Upper lobe of left lung (tissue), 6 donors: ENCODE measurements around the gene ZNF850. TPM values are rescaled to one million over a fixed set of nuclear protein-coding genes. Genes with fewer than 3 reads are reported as not detected.

Experiments
- ATAC-seq, 2 donors: fragments of 200-7000 bp; cut with Tn5 transposase; one replicate each; pipeline ENCODE4 v1.9.1; 2022; ENCODE audit warnings: mild to moderate bottlenecking in 2 of 2, moderate library complexity in 2 of 2; ENCODE audit not compliant: low FRiP score in 2 of 2
- DNase-seq, 2 donors: peaks; one replicate each; pipeline ENCODE4 v3.0.0-alpha.2; 2019 to 2020
- H3K27ac ChIP-seq, 4 donors: fragments of 200-600 bp; sonication (generic); one replicate each; pipeline ENCODE4 v1.5.1; 2016 to 2019
- H3K27me3 ChIP-seq, 4 donors: fragments of 200-600 bp; sonication (generic); one replicate each; pipeline ENCODE4 v1.5.1; 2017 to 2019
- H3K36me3 ChIP-seq, 4 donors: fragments of 200-600 bp; sonication (generic); one replicate each; pipeline ENCODE4 v1.5.1; 2016 to 2019
- H3K4me1 ChIP-seq, 4 donors: fragments of 200-600 bp; sonication (generic); one replicate each; pipeline ENCODE4 v1.5.1; 2018 to 2019
- H3K4me3 ChIP-seq, 4 donors: fragments of 200-600 bp; sonication (generic); one replicate each; pipeline ENCODE4 v1.5.1; 2017 to 2019; ENCODE audit warnings: mild to moderate bottlenecking in 2 of 4, moderate library complexity in 1 of 4
- H3K9me3 ChIP-seq, 4 donors: fragments of 200-600 bp; sonication (generic); one replicate each; pipeline ENCODE4 v1.5.1; 2018 to 2019
- EP300 ChIP-seq, 4 donors: sonication (generic); formaldehyde crosslinking; IDR thresholded peaks; one replicate each; pipeline ENCODE4 v1.5.1; 2017; ENCODE audit warnings: antibody characterized with exemption in 4 of 4, control low read depth in 2 of 4
- POLR2A ChIP-seq, 4 donors: fragments of 450-650 bp; IDR thresholded peaks; one replicate each; pipeline ENCODE4 v1.5.1; 2016 to 2017; ENCODE audit warnings: antibody characterized with exemption in 4 of 4, mild to moderate bottlenecking in 2 of 4
- POLR2AphosphoS5 ChIP-seq, 2 donors: sonication (generic); formaldehyde crosslinking; IDR thresholded peaks; one replicate each; pipeline ENCODE4 v1.5.1; 2017; ENCODE audit warnings: antibody characterized with exemption in 2 of 2
- WGBS, 2 donors: methylation state at CpG; one replicate each; pipeline ENCODE4 v1.1.5; 2017 to 2018; 5-methylcytosine and 5-hydroxymethylcytosine counted together
- total RNA-seq, 6 donors: library from RNA; depleted of rRNA in 4 of 6; stranded (reverse); fragments of >200 nt in 4 of 6; gene quantifications; one replicate each; pipeline versions ENCODE4 v1.1.0 to v1.2.1, GENCODE V29; 2016 to 2021
- TF ChIP-seq, protein P1 (sequence below), 6 experiments: fragments of 450-650 bp in 4 of 6; fragments of 200-600 bp in 2 of 6; sonication (generic) in 2 of 6; IDR thresholded peaks; one replicate each; pipeline ENCODE4 v1.5.1; 2016 to 2019; ENCODE audit warnings: antibody characterized with exemption in 6 of 6
- donor health status: DM: no; HTN: no; CAD: no; lungs with moderate emphysema.
- donor health status: DM: no; HTN: yes; CAD: no; lungs with severe emphysema.

ZNF850 gene
- total RNA-seq, 6 donors from 2014 or later, result 0.44 to 3.0 (median 1.2) TPM

DNA sequence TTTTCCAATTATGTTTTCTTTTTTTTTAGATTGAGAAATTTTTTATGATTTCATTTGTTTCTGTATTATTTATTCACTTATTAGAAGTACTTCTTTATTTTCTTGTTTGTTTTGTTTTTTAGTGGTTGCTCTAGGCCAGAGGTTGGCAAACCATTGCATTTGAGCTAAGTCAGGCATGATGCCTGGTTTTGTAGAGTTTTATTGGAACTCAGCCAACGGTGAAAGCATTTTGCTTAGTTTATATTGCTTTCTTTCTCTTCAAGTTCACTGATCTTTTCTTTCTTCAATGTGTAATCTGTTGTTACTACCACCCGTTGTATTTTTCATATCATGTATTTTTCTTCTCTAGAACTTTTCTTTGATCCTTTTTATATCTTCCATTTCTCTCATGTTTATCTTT is 65.5 kb downstream of the ZNF850 start:
- Histone ChIP-seq H3K36me3 (peaks cover 2 to 43% (median 24%) of the 10 kb centered on the region in 4 donors), H3K4me1 (no peaks in the 10 kb centered on the region), H3K4me3 (no peak overlapping the region), H3K27ac (no peak overlapping the region), H3K9me3 (peaks cover 83 to 88% (median 86%) of the 10 kb centered on the region in 4 donors), H3K27me3 (no peaks in the 10 kb centered on the region)
- DNase-seq (no peak), ATAC-seq (no peak)
- 82 to 100% methylated on average over 1 to 2 of the region's 2 CpGs for WGBS, 2 donors
- no peak for TF ChIP-seq POLR2AphosphoS5 (IDR thresholded peaks at IDR 0.05)
- no peak for TF ChIP-seq POLR2A (IDR thresholded peaks at IDR 0.05)
- TF ChIP-seq, protein P1, sequence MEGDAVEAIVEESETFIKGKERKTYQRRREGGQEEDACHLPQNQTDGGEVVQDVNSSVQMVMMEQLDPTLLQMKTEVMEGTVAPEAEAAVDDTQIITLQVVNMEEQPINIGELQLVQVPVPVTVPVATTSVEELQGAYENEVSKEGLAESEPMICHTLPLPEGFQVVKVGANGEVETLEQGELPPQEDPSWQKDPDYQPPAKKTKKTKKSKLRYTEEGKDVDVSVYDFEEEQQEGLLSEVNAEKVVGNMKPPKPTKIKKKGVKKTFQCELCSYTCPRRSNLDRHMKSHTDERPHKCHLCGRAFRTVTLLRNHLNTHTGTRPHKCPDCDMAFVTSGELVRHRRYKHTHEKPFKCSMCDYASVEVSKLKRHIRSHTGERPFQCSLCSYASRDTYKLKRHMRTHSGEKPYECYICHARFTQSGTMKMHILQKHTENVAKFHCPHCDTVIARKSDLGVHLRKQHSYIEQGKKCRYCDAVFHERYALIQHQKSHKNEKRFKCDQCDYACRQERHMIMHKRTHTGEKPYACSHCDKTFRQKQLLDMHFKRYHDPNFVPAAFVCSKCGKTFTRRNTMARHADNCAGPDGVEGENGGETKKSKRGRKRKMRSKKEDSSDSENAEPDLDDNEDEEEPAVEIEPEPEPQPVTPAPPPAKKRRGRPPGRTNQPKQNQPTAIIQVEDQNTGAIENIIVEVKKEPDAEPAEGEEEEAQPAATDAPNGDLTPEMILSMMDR (IDR thresholded peaks at IDR 0.05), result no peak
- no peak for TF ChIP-seq EP300 (IDR thresholded peaks at IDR 0.05)

DNA sequence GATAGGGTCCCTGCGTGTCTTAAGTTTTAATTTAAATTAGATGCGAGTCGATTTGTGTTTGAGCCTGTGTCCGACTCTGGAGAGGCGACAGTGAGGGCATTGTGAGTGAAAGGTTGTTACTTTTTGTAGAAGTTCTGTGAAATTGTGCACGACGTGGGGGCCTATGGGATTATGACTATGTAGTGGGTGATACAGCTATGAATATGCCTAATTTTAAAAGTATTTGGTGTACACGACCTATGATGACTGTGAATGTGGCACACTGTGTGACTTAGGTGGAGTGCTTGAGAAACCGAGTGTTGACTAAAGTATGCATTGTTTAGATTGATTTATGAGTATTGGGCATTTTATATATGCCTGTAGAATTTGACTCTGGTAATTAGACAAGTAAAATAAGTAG is 84.5 kb downstream of the ZNF850 start:
- ATAC-seq (no peak), DNase-seq (no peak)
- H3K4me1 ChIP-seq, result peaks cover 13 to 19% (median 16%) of the 10 kb centered on the region in 4 donors
- H3K27ac ChIP-seq, result peak overlapping the region; percentile 46 to 86 (median 68)
- peaks cover 1 to 27% (median 24%) of the 10 kb centered on the region in 4 donors for H3K9me3 ChIP-seq
- 9 to 14% methylated on average over 9 of the region's 9 CpGs for WGBS, 2 donors
- H3K4me3 ChIP-seq, result peak overlapping the region; percentile 65 to 82 (median 68)
- no peaks in the 10 kb centered on the region for H3K27me3 ChIP-seq
- TF ChIP-seq POLR2A (IDR thresholded peaks at IDR 0.05), result no peak
- TF ChIP-seq, protein P1 (IDR thresholded peaks at IDR 0.05), result no peak
- no peak for TF ChIP-seq POLR2AphosphoS5 (IDR thresholded peaks at IDR 0.05)
- TF ChIP-seq EP300 (IDR thresholded peaks at IDR 0.05), result no peak
- H3K36me3 ChIP-seq, result peaks cover 12 to 39% (median 34%) of the 10 kb centered on the region in 4 donors

DNA sequence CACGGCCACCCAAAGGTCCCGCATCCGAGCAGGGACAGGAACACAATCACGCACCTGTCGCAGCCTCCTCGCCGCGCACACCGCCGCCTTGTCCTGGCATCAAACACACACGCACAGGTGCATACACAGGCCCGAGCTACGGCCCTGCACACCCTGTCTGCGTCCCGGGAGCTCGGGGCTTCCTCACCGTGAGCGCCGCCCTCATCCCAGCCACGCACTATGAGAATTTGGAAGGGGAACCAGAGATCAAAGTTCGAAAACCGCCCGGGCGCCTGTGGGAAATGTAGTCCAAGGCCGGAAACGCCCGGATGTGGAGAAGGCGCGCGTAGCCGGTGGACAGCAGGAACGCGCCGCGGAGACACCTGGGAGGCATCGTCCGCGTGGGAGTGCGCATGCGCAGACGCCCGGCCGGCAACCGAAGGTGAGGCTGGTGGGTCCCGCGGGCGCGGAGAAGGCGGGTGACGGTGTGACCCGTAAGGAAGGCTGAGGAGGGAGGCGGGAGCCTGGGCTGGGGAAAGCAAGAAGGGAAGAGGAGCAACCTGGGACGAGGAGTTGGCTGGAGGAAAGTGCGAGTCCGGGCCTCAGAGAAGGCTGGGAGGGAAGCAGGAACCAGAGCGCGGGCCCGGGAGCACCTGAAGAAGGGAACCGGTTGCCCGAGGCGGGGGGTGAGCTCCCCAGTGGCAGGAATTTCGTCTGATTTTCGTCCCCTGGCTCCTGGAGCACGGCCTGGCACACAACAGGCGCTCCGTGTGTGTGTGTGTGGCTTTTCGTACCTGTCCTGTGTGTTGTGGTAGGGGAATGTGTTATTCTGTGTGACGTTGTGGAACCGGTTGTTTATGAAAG is 85.2 kb downstream of the ZNF850 start, which contains the start of gene ZNF567:
Gene ZNF567 (plus strand): TSS at position 399 of the 843 bp plus-strand sequence. CDS start 7,256 bp downstream, outside the sequence.
- H3K9me3 ChIP-seq, result peaks cover 0 to 26% (median 19%) of the 10 kb centered on the region in 4 donors
- 0 to 1% methylated on average over 52 to 58 of the region's 69 CpGs for WGBS, 2 donors
- peaks cover 7 to 32% (median 28%) of the 10 kb centered on the region in 4 donors for H3K36me3 ChIP-seq
- TF ChIP-seq EP300 (IDR thresholded peaks at IDR 0.05) (no peak), POLR2A (IDR thresholded peaks at IDR 0.05) (peak in 2 of 4 donors; percentile 7 to 84), POLR2AphosphoS5 (IDR thresholded peaks at IDR 0.05) (peak; percentile 77 to 96)
- TF ChIP-seq, protein P1 (IDR thresholded peaks at IDR 0.05), result peak in 2 of 6 experiments; percentile 25 to 26
- peak within 1 kb of the TSS; percentile 65 to 82 (median 68) for H3K4me3 ChIP-seq
- peak; percentile 98 to 100 for ATAC-seq
- H3K27me3 ChIP-seq, result no peaks in the 10 kb centered on the region
- peak; percentile 99 to 100 for DNase-seq
- peaks cover 13 to 19% (median 16%) of the 10 kb centered on the region in 4 donors for H3K4me1 ChIP-seq
- peak within 1 kb of the TSS; percentile 46 to 86 (median 68) for H3K27ac ChIP-seq

DNA sequence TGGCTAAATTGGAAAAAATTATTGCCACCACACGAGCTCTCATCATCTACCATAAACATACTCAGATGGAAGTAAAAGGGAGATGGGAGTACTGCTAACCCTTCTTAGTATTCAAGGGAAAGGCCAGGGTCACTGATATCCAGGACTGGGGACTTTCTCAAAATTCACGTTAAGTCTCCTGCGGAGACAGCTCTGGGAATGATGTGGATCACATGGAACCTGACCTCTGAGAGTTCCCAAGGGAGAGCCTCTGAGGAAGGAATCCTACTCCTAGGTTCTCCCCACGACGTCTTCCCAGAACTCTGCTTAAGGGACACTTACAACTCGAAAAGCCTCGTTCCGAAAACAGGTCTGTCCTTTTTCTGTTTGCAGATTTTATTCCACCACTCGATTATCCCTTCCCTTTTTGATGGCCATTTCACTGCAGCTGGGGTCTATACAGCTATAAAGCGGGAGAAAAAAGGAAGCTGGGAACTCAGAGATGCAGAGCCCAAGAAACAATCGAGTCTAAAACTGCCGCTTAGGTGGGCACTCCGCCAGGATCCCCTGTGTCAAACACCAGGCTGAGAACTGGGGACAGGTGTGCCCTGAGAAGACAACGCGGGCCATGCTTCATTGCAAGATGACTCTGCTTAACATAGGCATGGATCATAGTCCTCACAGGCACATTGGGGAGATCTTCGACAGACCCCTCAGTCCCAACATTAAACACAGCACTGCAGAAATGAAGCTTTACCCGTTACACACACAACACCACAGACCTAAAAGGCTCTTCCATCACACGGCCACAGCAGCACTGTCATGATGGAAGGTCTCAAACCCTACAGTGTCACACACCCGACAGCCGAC is 86.0 kb downstream of the ZNF850 start:
- Histone ChIP-seq H3K36me3 (peaks cover 3 to 24% (median 21%) of the 10 kb centered on the region in 4 donors), H3K4me1 (peaks cover 13 to 19% (median 16%) of the 10 kb centered on the region in 4 donors), H3K9me3 (peaks cover 0 to 17% (median 14%) of the 10 kb centered on the region in 4 donors), H3K27ac (peak overlapping the region; percentile 20 to 86 (median 59)), H3K4me3 (peak overlapping the region; percentile 37 to 82 (median 68)), H3K27me3 (no peaks in the 10 kb centered on the region)
- peak in 1 of 2 donors; percentile 25 for DNase-seq
- peak; percentile 41 to 54 for ATAC-seq
- TF ChIP-seq, protein P1 (IDR thresholded peaks at IDR 0.05), result no peak
- TF ChIP-seq POLR2AphosphoS5 (IDR thresholded peaks at IDR 0.05) (no peak), POLR2A (IDR thresholded peaks at IDR 0.05) (no peak)
- 14 to 18% methylated on average over 13 to 20 of the region's 20 CpGs for WGBS, 2 donors
